GM19438 (cell line): Measurements from ENCODE around the gene MTA1.

ENCODE experiments used
- ATAC-seq: cut with Tn5 transposase; IDR thresholded peaks from one replicate; pipeline ENCODE4 v1.9.1; 2021; ENCODE audit warnings: low read depth; ENCODE audit not compliant: unreplicated experiment

MTA1 gene

GRCh38 chr14:105421723-105422615, 2.3 kb downstream of the MTA1 start:
- ATAC-seq = no peak

- ATAC-seq = no peak
Observed at GRCh38 chr14:105422695-105423487, 3.3 kb downstream of the MTA1 start.

GRCh38 chr14:105423488-105424195, 4.0 kb downstream of the MTA1 start:
- no peak for ATAC-seq

GRCh38 chr14:105424861-105425260, 5.2 kb downstream of the MTA1 start:
- no peak for ATAC-seq

- ATAC-seq = no peak
Observed at GRCh38 chr14:105425823-105426247, 6.2 kb downstream of the MTA1 start.

GRCh38 chr14:105426416-105427130, 6.9 kb downstream of the MTA1 start:
- ATAC-seq = no peak

- no peak for ATAC-seq
Observed at GRCh38 chr14:105427412-105427811, 7.8 kb downstream of the MTA1 start.

- no peak for ATAC-seq
Observed at GRCh38 chr14:105427936-105428485, 8.4 kb downstream of the MTA1 start.

GRCh38 chr14:105430042-105430441, 10.4 kb downstream of the MTA1 start:
- ATAC-seq = no peak

GRCh38 chr14:105430565-105430964, 10.9 kb downstream of the MTA1 start:
- ATAC-seq = no peak

GRCh38 chr14:105431256-105431655, 11.6 kb downstream of the MTA1 start:
- no peak for ATAC-seq

GRCh38 chr14:105432657-105433056, 13.0 kb downstream of the MTA1 start:
- no peak for ATAC-seq

GRCh38 chr14:105433161-105433605, 13.6 kb downstream of the MTA1 start:
- no peak for ATAC-seq

GRCh38 chr14:105436402-105436801, 16.8 kb downstream of the MTA1 start:
- no peak for ATAC-seq

- no peak for ATAC-seq
Observed at GRCh38 chr14:105436891-105437722, 17.5 kb downstream of the MTA1 start.

- ATAC-seq = no peak
Observed at GRCh38 chr14:105437723-105438500, 18.3 kb downstream of the MTA1 start.

GRCh38 chr14:105439179-105439578, 19.6 kb downstream of the MTA1 start:
- no peak for ATAC-seq
